GM19324 (cell line): ENCODE measurements around the gene DPCD.

Source experiments
- ATAC-seq: cut with Tn5 transposase; IDR thresholded peaks from one replicate; pipeline ENCODE4 v1.9.1; 2021; ENCODE audit warnings: mild to moderate bottlenecking, moderate library complexity; ENCODE audit not compliant: unreplicated experiment, low FRiP score

DPCD gene

GRCh38 chr10:101587725-101588653 is at the start of gene DPCD, which contains the start of gene POLL:
DPCD (plus strand) TSS chr10:101588321; CDS start chr10:101588337, 16 bp downstream.
POLL (minus strand) TSS chr10:101588257; CDS start chr10:101587360, 897 bp downstream.
- ATAC-seq = peak; percentile 95

- ATAC-seq = no peak
Observed at GRCh38 chr10:101538446-101538845, 49.7 kb upstream of the DPCD start.

GRCh38 chr10:101545898-101546297 is 42.2 kb upstream of the DPCD start:
- ATAC-seq = no peak

GRCh38 chr10:101550965-101551364 is 37.2 kb upstream of the DPCD start:
- no peak for ATAC-seq

GRCh38 chr10:101552442-101552841 is 35.7 kb upstream of the DPCD start:
- ATAC-seq = no peak

- ATAC-seq = no peak
Observed at GRCh38 chr10:101557541-101557940, 30.6 kb upstream of the DPCD start.

GRCh38 chr10:101558204-101558603 is 29.9 kb upstream of the DPCD start:
- no peak for ATAC-seq

- no peak for ATAC-seq
Observed at GRCh38 chr10:101558671-101559595, 29.2 kb upstream of the DPCD start.

- ATAC-seq = no peak
Observed at GRCh38 chr10:101559596-101560297, 28.4 kb upstream of the DPCD start.

- ATAC-seq = no peak
Observed at GRCh38 chr10:101560298-101561067, 27.6 kb upstream of the DPCD start.

- ATAC-seq = no peak
Observed at GRCh38 chr10:101561068-101561915, 26.8 kb upstream of the DPCD start.

GRCh38 chr10:101562231-101562630 is 25.9 kb upstream of the DPCD start:
- ATAC-seq = no peak

- ATAC-seq = no peak
Observed at GRCh38 chr10:101563007-101563406, 25.1 kb upstream of the DPCD start.

GRCh38 chr10:101563497-101564040 is 24.6 kb upstream of the DPCD start:
- no peak for ATAC-seq

- ATAC-seq = no peak
Observed at GRCh38 chr10:101564490-101564991, 23.6 kb upstream of the DPCD start.

GRCh38 chr10:101565370-101565900 is 22.7 kb upstream of the DPCD start:
- ATAC-seq = no peak

- ATAC-seq = no peak
Observed at GRCh38 chr10:101565936-101566332, 22.2 kb upstream of the DPCD start.
